GM12878 (cell line): ENCODE measurements around the gene EHBP1. TPM values are rescaled to one million over a fixed set of nuclear protein-coding genes. Genes with fewer than 3 reads are reported as not detected.

ENCODE experiments used
- ATAC-seq: fragments of 200-7000 bp; cut with Tn5 transposase; 3 replicates; pipeline ENCODE4 v1.9.1; 2020; ENCODE audit warnings: mild to moderate bottlenecking, moderate library complexity
- BruUV-seq: library from RNA; stranded (reverse); fragments of 400-500 nt; replicated peaks from 2 replicates; lab custom pipeline; 2021; lab: Mats Ljungman, UMichigan
- CTCF ChIA-PET: fragments of 300-600 bp; sonication (Branson Sonifier 250); formaldehyde crosslinking; extraction: SDS; loops from one replicate; lab custom pipeline; 2021; ENCODE audit warnings: inconsistent platforms; lab: Yijun Ruan, JAX
- POLR2A ChIA-PET: fragments of 350-600 bp; formaldehyde crosslinking; extraction: SDS; loops from one replicate; lab custom pipeline; 2021; ENCODE audit warnings: inconsistent platforms; lab: Charles Lee
- RAD21 ChIA-PET: fragments of 300-600 bp; sonication (Branson Sonifier 250); formaldehyde crosslinking; loops from one replicate; lab custom pipeline; 2023; ENCODE audit warnings: antibody characterized with exemption; ENCODE audit not compliant: unreplicated experiment; lab: Charles Lee
- SMC1A ChIA-PET: fragments of 300-600 bp; sonication (Branson Sonifier 250); formaldehyde crosslinking; loops from one replicate; lab custom pipeline; 2023; ENCODE audit not compliant: unreplicated experiment, uncharacterized antibody; lab: Charles Lee
- DNase-seq: peaks from one replicate; pipeline ENCODE4 v3.0.0-alpha.2; 2011; ENCODE audit warnings: low read depth, low spot score
- FAIRE-seq: peaks from 3 replicates; lab custom pipeline; 2011; peaks lifted over from hg19 to GRCh38; lab: Jason Lieb, UNC
- H2AFZ ChIP-seq: 2 replicates; pipeline ENCODE4 v1.6.0; 2011; ENCODE audit warnings: low read depth, low read length, control low read depth; ENCODE audit not compliant: control insufficient read depth
- H3K27ac ChIP-seq: 2 replicates; pipeline ENCODE4 v1.5.1; 2011; ENCODE audit warnings: control low read depth; ENCODE audit not compliant: control insufficient read depth, insufficient read depth
- H3K27me3 ChIP-seq, 2 experiments: replicated peaks in 1 of 2; 2 replicates each; pipeline versions ENCODE4 v1.6.0 to v1.6.1; 2011; ENCODE audit warnings: low read length in 1 of 2; ENCODE audit not compliant: control insufficient read depth in 2 of 2, insufficient read depth in 2 of 2
- H3K36me3 ChIP-seq, 2 experiments: 2 replicates each; pipeline ENCODE4 v1.5.1; 2011; ENCODE audit warnings: low read length in 1 of 2; ENCODE audit not compliant: control insufficient read depth in 2 of 2, insufficient read depth in 2 of 2
- H3K4me1 ChIP-seq: 2 replicates; pipeline ENCODE4 v1.6.1; 2011; ENCODE audit warnings: mild to moderate bottlenecking, low read length, moderate library complexity, mixed read lengths; ENCODE audit not compliant: control insufficient read depth, insufficient read depth
- H3K4me2 ChIP-seq: 2 replicates; pipeline ENCODE4 v1.6.0; 2011; ENCODE audit warnings: control low read depth; ENCODE audit not compliant: control insufficient read depth, insufficient read depth
- H3K4me3 ChIP-seq: fragments of 200-600 bp; sonication (generic); 2 replicates; pipeline ENCODE4 v1.5.1; 2016
- H3K79me2 ChIP-seq: 2 replicates; pipeline ENCODE4 v1.6.0; 2011; ENCODE audit warnings: low read length; ENCODE audit not compliant: control insufficient read depth, insufficient read depth
- H3K9ac ChIP-seq: 2 replicates; pipeline ENCODE4 v1.8.0; 2011; ENCODE audit warnings: low read length, control low read depth, mixed read lengths; ENCODE audit not compliant: control insufficient read depth, insufficient read depth
- H3K9me3 ChIP-seq: replicated peaks from 3 replicates; pipeline ENCODE4 v1.5.1; 2011; ENCODE audit warnings: mild to moderate bottlenecking, low read length; ENCODE audit not compliant: control insufficient read depth, insufficient read depth
- H4K20me1 ChIP-seq: 2 replicates; pipeline ENCODE4 v1.6.0; 2011; ENCODE audit not compliant: control insufficient read depth, insufficient read depth
- BCL11A ChIP-seq: IDR thresholded peaks from 2 replicates; pipeline ENCODE4 v1.6.1; 2011; ENCODE audit warnings: low read depth, low read length
- HDGF ChIP-seq: fragments of 450-650 bp; IDR thresholded peaks from 2 replicates; pipeline ENCODE4 v1.6.1; 2016; ENCODE audit warnings: antibody characterized with exemption
- MEF2A ChIP-seq: IDR thresholded peaks from 2 replicates; pipeline ENCODE4 v1.6.1; 2011; ENCODE audit warnings: low read depth, mild to moderate bottlenecking, low read length, moderate library complexity; ENCODE audit not compliant: insufficient read depth
- NRF1 ChIP-seq: conservative IDR thresholded peaks from 2 replicates; pipeline ENCODE4 v1.6.1; 2011; ENCODE audit warnings: mild to moderate bottlenecking, low read depth, low read length, improper control_type of control experiment
- PBX3 ChIP-seq: IDR thresholded peaks from 2 replicates; pipeline ENCODE4 v1.6.1; 2011; ENCODE audit warnings: mild to moderate bottlenecking, low read depth, low read length, moderate library complexity; ENCODE audit not compliant: insufficient replicate concordance
- RAD51 ChIP-seq: fragments of 450-650 bp; IDR thresholded peaks from 2 replicates; pipeline ENCODE4 v1.6.1; 2016; ENCODE audit warnings: moderate library complexity, mild to moderate bottlenecking, inconsistent platforms
- RFX5 ChIP-seq: IDR thresholded peaks from 2 replicates; pipeline ENCODE4 v1.6.1; 2011; ENCODE audit warnings: low read depth, low read length, improper control_type of control experiment
- SMAD1 ChIP-seq: fragments of 450-650 bp; IDR thresholded peaks from 2 replicates; pipeline ENCODE4 v1.6.1; 2018; ENCODE audit warnings: mild to moderate bottlenecking, low read depth; ENCODE audit not compliant: partially characterized antibody
- TCF7 ChIP-seq: IDR thresholded peaks from 2 replicates; pipeline ENCODE4 v1.6.1; 2014; ENCODE audit warnings: antibody characterized with exemption, borderline replicate concordance
- WGBS: methylation state at CpG from one replicate; pipeline ENCODE4 v1.1.6; 2016; ENCODE audit warnings: low lambda C conversion rate; ENCODE audit not compliant: insufficient replicate concordance, insufficient coverage; ENCODE audit errors: missing lambda C conversion rate; 5-methylcytosine and 5-hydroxymethylcytosine counted together
- in situ Hi-C: fragments of 300-500 bp; cut with MboI; formaldehyde crosslinking; loops from 9 replicates; pipeline ENCODE4 v1.14.3; 2018; ENCODE audit warnings: mixed read lengths
- intact Hi-C: fragments of 100-400 bp; cut with micrococcal nuclease; formaldehyde crosslinking; loops from one replicate; pipeline ENCODE4 v1.14.2; 2022; ENCODE audit not compliant: unreplicated experiment
- polyA plus RNA-seq, 11 experiments: library from polyadenylated mRNA; depleted of rRNA in 4 of 11; unstranded in 6 of 11; stranded (reverse) in 5 of 11; fragments of >200 nt; fragmentation: Nextera tagmentation in 4 of 11; fragmentation: Illumina TruSeq in 1 of 11; extraction: Ambion mirVana in 4 of 11; extraction: Trizol in 1 of 11; gene quantifications; 1 replicate in 1 of 11; 2 replicates in 10 of 11; pipeline versions ENCODE4 v1.2.1 to v1.2.3, GENCODE V29; 2011 to 2016; ENCODE audit warnings: inconsistent platforms in 2 of 11, missing spikeins in 2 of 11, low read depth in 1 of 11
- total RNA-seq, 4 experiments: library from RNA; depleted of rRNA in 3 of 4; stranded (reverse); fragments of >200 nt in 3 of 4; fragmentation: Illumina TruSeq in 1 of 4; extraction: Trizol in 1 of 4; gene quantifications; 2 replicates each; pipeline versions ENCODE4 v1.2.1 to v1.2.3, GENCODE V29; 2013 to 2021

EHBP1 gene
- total and polyA plus RNA-seq, 10 of the 15 experiments (the other 5 are each of a cell fraction or from before 2014, with no cell fraction given) = 5.7 to 26.1 (median 13.6) TPM

GRCh38 chr2:62724106-62724505 is 18.6 kb downstream of the EHBP1 start:
- H3K36me3 ChIP-seq = peaks cover 0 to 3% of the 10 kb centered on the region in 2 experiments; a peak in 1 of 4 replicates
- SMC1A ChIA-PET = interaction anchor here (0.7 to 1.7 kb wide), 3 partner anchors 14 to 258 kb away, joined by 3 to 4 read pairs (median 3); no protein-coding TSS in a partner anchor
- in situ Hi-C loops (no loop called here), intact Hi-C loops (no loop called here)
- 94% methylated on average over 2 of the region's 2 CpGs for WGBS
- H4K20me1 ChIP-seq = no peaks in the 10 kb centered on the region
- POLR2A ChIA-PET = interaction anchor here (1.2 to 1.3 kb wide), 2 partner anchors 8 to 10 kb away, joined by 4 to 6 read pairs; no protein-coding TSS in a partner anchor
- H2AFZ ChIP-seq = no peak overlapping the region
- CTCF ChIA-PET = interaction anchor here (2.2 kb wide), 1 partner anchor 267 kb away, joined by 12 read pairs; no protein-coding TSS in a partner anchor
- no peak for ATAC-seq
- no peak overlapping the region for H3K4me3 ChIP-seq
- H3K79me2 ChIP-seq = peaks cover 6% of the 10 kb centered on the region
- peaks cover 11% of the 10 kb centered on the region for H3K9me3 ChIP-seq
- no peak overlapping the region for H3K9ac ChIP-seq
- BruUV-seq = no TSS peak
- no peak for DNase-seq
- H3K27ac ChIP-seq = no peak overlapping the region
- FAIRE-seq = no peak
- no peaks in the 10 kb centered on the region for H3K27me3 ChIP-seq
- no peak overlapping the region for H3K4me2 ChIP-seq
- peaks cover 4% of the 10 kb centered on the region; the same call in 1 of the 2 replicates for H3K4me1 ChIP-seq
- no peak for TF ChIP-seq RFX5
- no peak for TF ChIP-seq NRF1
- TF ChIP-seq BCL11A = no peak
- TF ChIP-seq MEF2A = no peak
- no peak for TF ChIP-seq RAD51
- TF ChIP-seq TCF7 = no peak
- no peak for TF ChIP-seq SMAD1
- no peak for TF ChIP-seq PBX3
- no peak for TF ChIP-seq HDGF
- RAD21 ChIA-PET = no interaction called here
